HG03175 (cell line): ENCODE results near the gene TRAF5.
"Not testable (repeated sequence)": the region's sequence is repeated elsewhere in the genome, so short reads cannot be mapped to it uniquely, and the experiment has no call there.

Source experiments
- ATAC-seq: cut with Tn5 transposase; IDR thresholded peaks from one replicate; pipeline ENCODE4 v1.9.1; 2021; ENCODE audit warnings: mild to moderate bottlenecking, moderate library complexity; ENCODE audit not compliant: unreplicated experiment

TRAF5 gene

GRCh38 chr1:211326528-211327345 is at the start of gene TRAF5:
Gene TRAF5 (plus strand): TSS chr1:211326833. CDS start chr1:211353240, 26,407 bp downstream.
- ATAC-seq: peak; percentile 41

DNA sequence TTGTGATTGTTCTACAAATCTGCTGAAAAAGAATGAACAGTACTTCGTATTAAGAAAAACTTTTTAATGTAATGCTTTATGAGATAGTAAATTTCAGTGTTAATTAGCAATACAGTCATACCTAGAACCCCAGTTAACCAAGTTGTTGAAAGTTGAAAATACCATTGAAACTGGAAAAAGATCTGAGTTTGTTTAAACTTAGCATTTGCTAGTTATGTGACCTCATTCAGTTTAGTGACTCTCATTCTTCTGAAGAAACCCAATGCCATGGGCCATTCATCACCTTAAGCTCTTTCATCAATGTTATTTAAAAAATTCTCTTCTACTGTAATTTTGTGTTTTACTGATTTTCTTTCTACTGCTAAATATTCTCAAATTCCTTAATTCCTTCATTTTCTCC is 47.3 kb upstream of the TRAF5 start:
- ATAC-seq: no peak

GRCh38 chr1:211280910-211281309 is 45.7 kb upstream of the TRAF5 start:
- no peak for ATAC-seq

GRCh38 chr1:211281320-211282022 is 45.2 kb upstream of the TRAF5 start:
- ATAC-seq: no peak

DNA sequence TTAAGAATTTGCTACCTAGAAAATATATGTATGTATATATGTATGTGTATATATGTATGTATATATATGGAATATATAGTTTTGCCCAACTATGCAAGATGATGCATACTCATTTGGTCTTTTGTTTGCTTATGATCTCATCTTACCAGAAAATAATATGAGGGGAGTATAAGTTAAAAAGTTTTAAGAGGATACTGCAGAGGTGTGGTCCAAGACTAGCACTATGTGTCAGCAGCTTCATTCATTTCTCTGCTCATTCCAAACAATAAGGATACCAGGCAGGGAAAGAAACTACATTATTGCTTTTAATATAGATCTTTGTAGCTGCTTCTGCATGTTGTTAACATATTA is 44.6 kb upstream of the TRAF5 start:
- no peak for ATAC-seq

DNA sequence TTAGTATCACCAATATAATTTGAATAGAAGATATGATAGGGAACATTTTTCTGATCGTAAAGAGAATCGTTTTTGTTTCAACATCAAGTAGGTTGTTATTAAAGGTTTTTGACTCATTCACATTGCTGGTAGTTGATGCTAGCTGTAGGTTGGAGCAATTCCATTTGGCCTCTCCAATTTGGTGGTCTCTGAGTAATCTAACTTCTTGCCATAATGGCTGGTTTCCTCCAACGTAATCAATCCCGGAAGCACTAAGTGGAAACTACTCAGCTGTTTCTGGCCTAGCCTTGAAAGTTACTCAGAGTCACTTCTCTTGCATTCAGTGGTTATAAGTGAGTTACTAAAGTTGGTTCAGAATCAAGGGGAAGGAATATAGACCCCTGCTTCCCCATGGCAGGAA is 41.4 kb upstream of the TRAF5 start:
- ATAC-seq: no peak

DNA sequence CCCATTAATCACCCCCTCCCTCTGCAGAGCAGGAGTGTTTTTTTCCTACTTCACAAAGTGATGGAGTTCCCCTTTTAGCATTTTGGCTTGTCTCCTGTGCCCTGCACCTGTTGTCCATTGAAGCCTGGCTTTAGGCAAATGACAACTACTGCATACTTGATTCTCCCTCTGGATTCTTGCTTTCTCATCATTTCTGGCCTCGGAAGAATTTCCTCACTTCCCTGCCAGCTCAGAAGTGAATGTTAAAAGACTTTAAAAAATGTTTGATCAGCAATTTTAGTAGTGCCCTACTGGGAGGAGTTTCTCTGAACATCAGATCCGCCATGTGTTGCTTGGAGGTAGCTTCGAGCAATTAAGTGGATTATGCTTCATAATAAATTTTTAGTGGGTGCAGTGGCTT is 39.4 kb upstream of the TRAF5 start:
- ATAC-seq: no peak

GRCh38 chr1:211292411-211292810 is 34.2 kb upstream of the TRAF5 start:
- ATAC-seq: no peak

DNA sequence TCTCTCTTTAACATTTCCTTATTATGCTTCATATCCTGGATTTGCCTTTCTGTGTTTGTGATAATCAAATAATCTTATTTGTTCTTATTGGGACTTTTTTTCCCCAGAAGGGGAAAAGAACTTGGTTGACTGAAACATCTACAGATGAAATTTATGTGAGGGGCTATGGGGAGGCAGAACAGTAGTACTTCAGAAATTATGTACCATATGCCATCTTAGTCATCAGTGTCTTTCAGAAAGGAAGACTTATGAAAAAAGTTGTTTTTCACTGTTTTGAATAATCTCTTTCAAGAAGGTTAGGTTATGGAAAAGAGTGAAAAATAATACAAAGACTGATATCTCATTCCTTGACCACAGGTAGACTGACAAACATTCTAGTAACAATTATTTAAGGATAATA is 30.2 kb upstream of the TRAF5 start:
- no peak for ATAC-seq

- peak; percentile 98 for ATAC-seq
These were observed 21.6 kb upstream of the TRAF5 start for GRCh38 chr1:211305044-211305443.

DNA sequence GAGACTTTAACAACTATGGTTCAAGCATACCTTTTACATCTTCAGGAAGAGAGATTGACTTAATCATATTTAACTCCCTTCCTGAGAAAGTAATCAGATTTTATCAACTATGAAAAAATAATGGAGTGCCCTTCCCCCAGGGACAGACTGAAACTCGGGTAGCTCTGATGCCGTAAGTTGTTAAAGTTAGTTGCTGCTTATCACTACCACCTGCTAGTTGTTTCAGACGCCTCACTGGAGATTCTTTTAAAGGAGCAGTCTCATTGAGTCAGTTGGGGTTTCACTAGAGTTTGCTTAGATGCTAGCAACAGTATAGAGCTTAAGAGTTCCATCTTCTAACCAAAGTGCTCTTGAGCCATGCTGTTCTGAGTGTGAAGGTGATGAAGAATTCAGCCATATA is 17.0 kb upstream of the TRAF5 start:
- no peak for ATAC-seq

GRCh38 chr1:211313392-211313791 is 13.2 kb upstream of the TRAF5 start:
- no peak for ATAC-seq

DNA sequence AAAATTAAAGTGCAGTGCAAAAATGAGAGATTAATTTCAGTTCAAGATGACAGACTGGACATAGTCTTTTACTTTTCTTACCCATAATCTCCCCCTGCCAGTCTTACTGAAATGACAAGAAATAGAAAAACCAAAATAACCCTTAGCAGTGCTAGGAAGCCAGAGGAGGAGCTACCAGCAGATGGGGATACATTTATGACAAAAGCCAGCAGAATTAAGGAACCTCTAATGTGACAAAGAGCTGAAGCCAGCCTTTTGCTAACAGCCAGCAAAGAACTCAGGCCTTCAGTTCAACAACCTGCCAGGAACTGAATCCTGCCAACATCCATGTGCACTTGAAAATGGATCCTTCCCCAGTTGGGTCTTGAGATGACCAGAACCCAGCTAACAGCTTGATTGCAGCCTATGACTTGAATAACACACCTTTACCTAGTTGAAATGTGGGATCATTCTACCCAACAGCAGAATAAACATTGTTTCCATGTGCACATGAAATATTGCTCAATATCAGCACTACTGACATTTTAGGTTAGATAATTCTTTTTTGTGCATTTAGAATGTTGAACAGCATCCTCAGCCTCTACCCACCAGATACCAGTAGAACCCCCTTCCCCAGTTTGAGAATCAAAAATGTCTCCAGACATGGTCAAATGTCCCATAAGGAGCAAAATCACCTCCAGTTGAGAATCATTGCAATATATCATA is 7.9 kb upstream of the TRAF5 start:
- ATAC-seq: no peak

DNA sequence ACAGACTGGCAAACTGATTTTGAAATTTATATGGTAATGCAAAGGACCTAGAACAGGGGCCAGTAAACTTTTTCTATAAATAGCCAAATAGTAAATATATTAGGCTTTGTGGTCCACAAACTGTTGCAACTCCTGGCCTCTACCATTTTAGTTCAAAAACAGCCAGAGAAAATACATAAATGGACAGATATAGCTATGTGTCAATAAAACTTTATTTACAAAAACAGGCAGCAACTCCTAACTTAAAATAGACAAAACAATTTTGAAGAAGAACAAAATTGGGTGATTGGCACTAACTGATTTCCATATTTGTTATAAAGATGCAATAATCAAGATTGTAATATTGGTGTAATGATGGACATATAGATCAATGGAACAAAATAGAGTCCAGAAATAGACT is 6.7 kb upstream of the TRAF5 start:
- no peak for ATAC-seq

DNA sequence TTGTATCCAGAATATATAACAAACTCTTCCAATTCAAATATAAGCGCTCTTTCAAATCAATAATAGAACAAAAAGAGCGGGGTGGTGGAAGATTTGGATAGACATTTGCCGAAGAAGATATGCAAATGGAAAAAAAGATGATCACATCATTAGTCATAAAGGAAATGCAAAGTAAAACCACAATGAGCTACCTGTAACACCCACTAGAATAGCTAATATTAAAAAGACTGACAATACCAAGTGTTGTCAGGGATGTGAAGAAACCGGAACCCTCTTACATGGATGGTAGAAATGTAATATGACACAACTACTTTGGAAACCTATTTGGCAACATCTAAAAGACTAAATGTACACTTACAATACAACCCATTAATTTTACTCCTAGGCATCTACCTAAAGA is 5.7 kb upstream of the TRAF5 start:
- ATAC-seq: peak; percentile 32

DNA sequence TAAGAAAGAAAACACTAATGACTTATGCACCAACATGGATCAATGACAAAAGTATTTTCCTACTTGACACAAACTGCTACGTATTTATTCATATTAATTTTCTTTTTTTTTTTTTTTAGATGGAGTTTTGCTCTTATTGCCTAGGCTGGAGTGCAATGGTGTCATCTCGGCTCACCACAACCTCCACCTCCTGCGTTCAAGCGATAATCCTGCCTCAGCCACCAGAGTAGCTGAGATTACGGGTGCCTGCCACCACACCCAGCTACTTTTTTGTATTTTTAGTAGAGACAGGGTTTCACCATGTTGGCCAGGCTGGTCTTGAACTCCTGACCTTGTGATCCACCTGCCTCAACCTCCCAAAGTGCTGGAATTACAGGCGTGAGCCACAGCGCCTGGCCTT is 5.0 kb upstream of the TRAF5 start:
- not testable (repeated sequence) for ATAC-seq

- peak; percentile 53 for ATAC-seq
These were observed 3.2 kb upstream of the TRAF5 start for GRCh38 chr1:211323156-211324063.

GRCh38 chr1:211324992-211325775 is 1.4 kb upstream of the TRAF5 start:
- ATAC-seq: no peak

GRCh38 chr1:211326140-211326527 is 499 bp upstream of the TRAF5 start:
- ATAC-seq: no peak

- ATAC-seq: peak; percentile 34
These were observed 801 bp downstream of the TRAF5 start for GRCh38 chr1:211327346-211327921.
